Right lobe of liver (tissue), 6 donors: ENCODE data around the gene LYL1. TPM values are rescaled to one million over a fixed set of nuclear protein-coding genes. Genes with fewer than 3 reads are reported as not detected.

ENCODE experiments used
- ATAC-seq, 4 donors: fragments of 200-7000 bp; cut with Tn5 transposase; one replicate each; pipeline ENCODE4 v1.9.1; 2020; ENCODE audit warnings: mild to moderate bottlenecking in 4 of 4, moderate library complexity in 4 of 4
- DNase-seq, 3 donors: peaks; one replicate each; pipeline ENCODE4 v3.0.0-alpha.2; 2020
- H3K27ac ChIP-seq, 3 donors: fragments of 200-600 bp; one replicate each; pipeline ENCODE4 v1.8.0; 2022
- H3K27me3 ChIP-seq, 2 donors: fragments of 200-600 bp; one replicate each; pipeline ENCODE4 v1.8.0; 2022
- H3K36me3 ChIP-seq, 4 donors: fragments of 200-600 bp; sonication (generic) in 1 of 4; one replicate each; pipeline versions ENCODE4 v1.5.1 to v1.8.0; 2017 to 2022; ENCODE audit warnings: control low read depth in 1 of 4
- H3K4me1 ChIP-seq, 4 donors: fragments of 200-600 bp; sonication (generic) in 1 of 4; one replicate each; pipeline versions ENCODE4 v1.5.1 to v1.8.0; 2017 to 2022; ENCODE audit warnings: control low read depth in 1 of 4
- H3K4me3 ChIP-seq, 3 donors: fragments of 200-600 bp; one replicate each; pipeline ENCODE4 v1.8.0; 2022
- H3K9me3 ChIP-seq, 4 donors: fragments of 200-600 bp; sonication (generic) in 1 of 4; one replicate each; pipeline versions ENCODE4 v1.5.1 to v1.8.0; 2017 to 2022; ENCODE audit warnings: control low read depth in 1 of 4
- POLR2A ChIP-seq: fragments of 450-650 bp; IDR thresholded peaks from one replicate; pipeline ENCODE4 v1.6.1; 2017; ENCODE audit warnings: antibody characterized with exemption, mild to moderate bottlenecking
- WGBS: methylation state at CpG from one replicate; pipeline ENCODE4 v1.1.6; 2018; ENCODE audit warnings: low coverage, low lambda C conversion rate; ENCODE audit not compliant: insufficient coverage; ENCODE audit errors: missing lambda C conversion rate; 5-methylcytosine and 5-hydroxymethylcytosine counted together
- intact Hi-C, 2 donors: fragments of 100-400 bp; cut with DNase I; formaldehyde crosslinking; loops; one replicate each; pipeline versions ENCODE4 v1.11.2 to v1.14.1; 2022
- total RNA-seq, 6 experiments: library from RNA; depleted of rRNA in 2 of 6; stranded (reverse); fragments of >200 nt in 2 of 6; fragmentation: NEBNext Ultra II Directional in 3 of 6; extraction: Animal tissue kit (Norgen Biotek cat#: 25700) in 3 of 6; gene quantifications; one replicate each; pipeline versions ENCODE4 v1.1.0 to v1.2.4, GENCODE V29; 2016 to 2023
- TF ChIP-seq, protein P1 (sequence below), 4 donors: fragments of 200-600 bp in 3 of 4; fragments of 450-650 bp in 1 of 4; IDR thresholded peaks; one replicate each; pipeline versions ENCODE4 v1.5.1 to v1.8.0; 2016 to 2022; ENCODE audit warnings: antibody characterized with exemption in 4 of 4, mild to moderate bottlenecking in 2 of 4
- donor health status: DM: no; HTN: yes; CAD: no.
- donor health status: DM: no; HTN: no; CAD: no.
- donor health status: DM: no; HTN: no; CAD: no.
- donor health status: DM: no; HTN: yes; CAD: no.
- donor health status: DM: no; HTN: yes; CAD: no.

LYL1 gene
- total RNA-seq, 6 experiments from 2014 or later: 1.1 to 3.7 (median 2.3) TPM

DNA sequence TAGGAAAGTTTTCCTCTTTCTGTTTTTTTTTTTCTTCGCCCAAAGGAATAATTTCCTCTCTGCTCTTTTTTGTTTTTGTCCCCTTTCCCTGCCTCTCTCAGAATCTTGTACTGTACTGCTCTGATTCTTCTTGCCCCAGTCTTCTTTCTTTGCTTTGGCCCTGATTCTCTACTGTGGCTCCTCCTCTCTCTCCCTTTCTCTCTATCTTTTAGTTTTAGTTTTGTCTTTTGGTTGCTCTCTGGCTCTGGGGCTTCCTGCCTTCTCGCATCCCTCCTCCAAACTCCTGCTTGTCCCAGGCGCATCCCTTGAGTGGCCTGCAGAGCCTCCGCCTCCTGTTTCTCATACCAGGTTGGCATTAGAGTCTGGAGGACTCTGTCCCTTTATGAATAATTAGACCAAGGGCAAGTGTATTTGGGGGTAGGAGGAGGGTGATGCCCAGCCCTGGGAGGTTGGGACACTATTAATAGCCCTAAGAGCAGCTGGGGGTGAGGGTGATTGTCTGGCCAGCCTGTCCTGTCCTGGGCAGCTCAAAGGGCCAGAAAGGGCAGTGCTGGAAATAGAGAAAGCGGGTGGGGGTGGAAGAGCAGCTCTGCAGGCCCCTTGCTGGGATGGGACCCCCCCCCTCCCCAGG lies 39.1 kb downstream of the LYL1 start:
- H3K27ac ChIP-seq: no peak overlapping the region

DNA sequence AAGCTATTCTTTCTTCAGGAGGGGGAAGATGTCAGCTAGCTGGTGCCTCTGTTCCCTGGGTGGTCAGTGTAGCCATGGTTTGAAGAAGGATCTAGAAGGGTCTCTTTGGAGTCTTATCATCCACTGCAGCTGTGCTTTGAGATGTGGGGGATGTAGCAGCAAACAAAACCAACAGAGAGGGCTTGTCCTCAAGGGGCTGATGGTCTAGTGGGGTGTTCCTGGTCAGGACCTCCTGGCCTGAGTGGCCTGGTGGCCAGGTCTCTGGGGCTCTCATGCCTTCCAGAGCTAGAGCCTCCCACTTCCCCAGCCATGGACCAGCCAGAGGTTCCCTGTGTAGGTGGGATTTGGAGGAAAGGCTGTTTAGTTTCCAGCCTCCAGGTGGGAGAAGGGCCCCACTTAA lies 40.3 kb downstream of the LYL1 start:
- Histone ChIP-seq H3K36me3 (no peaks in the 10 kb centered on the region), H3K4me3 (no peak overlapping the region), H3K27ac (no peak overlapping the region), H3K27me3 (no peaks in the 10 kb centered on the region), H3K4me1 (peaks cover 0 to 16% (median 2%) of the 10 kb centered on the region in 4 donors), H3K9me3 (no peaks in the 10 kb centered on the region)
- DNase-seq (no peak), ATAC-seq (no peak)
- intact Hi-C loops: no loop called here
- TF ChIP-seq, protein P1, sequence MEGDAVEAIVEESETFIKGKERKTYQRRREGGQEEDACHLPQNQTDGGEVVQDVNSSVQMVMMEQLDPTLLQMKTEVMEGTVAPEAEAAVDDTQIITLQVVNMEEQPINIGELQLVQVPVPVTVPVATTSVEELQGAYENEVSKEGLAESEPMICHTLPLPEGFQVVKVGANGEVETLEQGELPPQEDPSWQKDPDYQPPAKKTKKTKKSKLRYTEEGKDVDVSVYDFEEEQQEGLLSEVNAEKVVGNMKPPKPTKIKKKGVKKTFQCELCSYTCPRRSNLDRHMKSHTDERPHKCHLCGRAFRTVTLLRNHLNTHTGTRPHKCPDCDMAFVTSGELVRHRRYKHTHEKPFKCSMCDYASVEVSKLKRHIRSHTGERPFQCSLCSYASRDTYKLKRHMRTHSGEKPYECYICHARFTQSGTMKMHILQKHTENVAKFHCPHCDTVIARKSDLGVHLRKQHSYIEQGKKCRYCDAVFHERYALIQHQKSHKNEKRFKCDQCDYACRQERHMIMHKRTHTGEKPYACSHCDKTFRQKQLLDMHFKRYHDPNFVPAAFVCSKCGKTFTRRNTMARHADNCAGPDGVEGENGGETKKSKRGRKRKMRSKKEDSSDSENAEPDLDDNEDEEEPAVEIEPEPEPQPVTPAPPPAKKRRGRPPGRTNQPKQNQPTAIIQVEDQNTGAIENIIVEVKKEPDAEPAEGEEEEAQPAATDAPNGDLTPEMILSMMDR (IDR thresholded peaks at IDR 0.05): no peak
- TF ChIP-seq POLR2A: no peak

More for the DNA sequence above, 39.1 kb downstream of the LYL1 start:
- Histone ChIP-seq H3K4me3 (no peak overlapping the region), H3K9me3 (no peaks in the 10 kb centered on the region), H3K4me1 (peaks cover 0 to 16% (median 0%) of the 10 kb centered on the region in 4 donors), H3K36me3 (no peaks in the 10 kb centered on the region), H3K27me3 (no peaks in the 10 kb centered on the region)
- 77% methylated on average over 5 of the region's 5 CpGs for WGBS
- intact Hi-C loops: no loop called here
- ATAC-seq: no peak
- no peak for DNase-seq
- TF ChIP-seq, protein P1 (IDR thresholded peaks at IDR 0.05): no peak
- TF ChIP-seq POLR2A: no peak

DNA sequence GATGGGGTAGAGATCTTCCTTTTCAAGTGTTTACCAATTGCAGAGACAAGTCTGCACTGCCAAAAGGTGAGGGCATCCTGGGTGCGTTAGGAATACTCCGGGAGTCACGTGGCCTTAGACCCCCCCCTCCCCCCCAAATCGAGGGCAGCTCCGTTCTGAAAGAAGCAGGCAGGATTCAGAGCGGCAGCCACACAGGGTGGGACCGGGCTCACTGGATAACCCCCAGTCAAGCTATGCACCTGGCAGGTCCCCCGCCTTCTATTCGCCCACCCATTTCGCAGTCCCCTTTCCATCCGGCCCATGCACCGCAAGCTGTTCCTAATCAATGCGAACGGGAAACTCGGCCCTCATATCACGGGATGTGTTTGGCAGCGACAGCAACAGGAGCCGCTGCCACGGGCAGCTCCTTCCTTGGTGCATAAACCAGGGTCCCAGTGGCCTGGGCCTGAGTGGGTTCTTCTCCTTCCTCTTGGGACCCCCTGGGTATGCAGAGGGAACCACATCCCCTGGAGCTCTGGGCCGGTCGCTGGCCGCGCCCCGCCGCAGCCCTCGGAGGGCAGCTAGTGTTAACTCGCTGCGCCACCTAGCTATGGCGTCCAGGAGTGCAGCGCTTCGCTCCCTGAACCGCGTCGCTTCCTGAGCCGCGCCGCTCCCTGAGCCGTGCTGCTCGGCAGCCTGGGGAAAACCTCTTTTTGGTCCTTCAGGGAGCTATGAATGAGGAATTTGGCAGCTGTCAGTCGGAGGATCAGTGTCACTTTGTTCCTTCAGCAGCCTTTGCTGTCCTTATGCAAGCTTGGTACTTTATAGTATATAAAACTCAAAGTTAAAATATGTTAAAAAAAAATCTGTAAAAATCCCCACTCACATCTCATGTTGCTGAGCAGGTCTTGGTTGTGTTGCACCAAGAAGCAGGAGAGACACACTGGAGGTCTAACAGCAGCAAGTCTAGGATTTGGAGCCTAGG lies 41.4 kb downstream of the LYL1 start:
- peak; percentile 92 to 99 (median 96) for ATAC-seq
- peak overlapping the region in 1 of 3 donors; percentile 34 for H3K27ac ChIP-seq
- WGBS: 2% methylated on average over 19 of the region's 40 CpGs
- H3K4me1 ChIP-seq: peaks cover 0 to 22% (median 6%) of the 10 kb centered on the region in 4 donors
- H3K4me3 ChIP-seq: peak overlapping the region; percentile 44 to 49 (median 45)
- H3K36me3 ChIP-seq: no peaks in the 10 kb centered on the region
- intact Hi-C loops: no loop called here
- H3K27me3 ChIP-seq: no peaks in the 10 kb centered on the region
- no peaks in the 10 kb centered on the region for H3K9me3 ChIP-seq
- DNase-seq: peak; percentile 79 to 85 (median 84)
- TF ChIP-seq, protein P1 (IDR thresholded peaks at IDR 0.05): peak; percentile 92 to 98 (median 94)
- TF ChIP-seq POLR2A: no peak

DNA sequence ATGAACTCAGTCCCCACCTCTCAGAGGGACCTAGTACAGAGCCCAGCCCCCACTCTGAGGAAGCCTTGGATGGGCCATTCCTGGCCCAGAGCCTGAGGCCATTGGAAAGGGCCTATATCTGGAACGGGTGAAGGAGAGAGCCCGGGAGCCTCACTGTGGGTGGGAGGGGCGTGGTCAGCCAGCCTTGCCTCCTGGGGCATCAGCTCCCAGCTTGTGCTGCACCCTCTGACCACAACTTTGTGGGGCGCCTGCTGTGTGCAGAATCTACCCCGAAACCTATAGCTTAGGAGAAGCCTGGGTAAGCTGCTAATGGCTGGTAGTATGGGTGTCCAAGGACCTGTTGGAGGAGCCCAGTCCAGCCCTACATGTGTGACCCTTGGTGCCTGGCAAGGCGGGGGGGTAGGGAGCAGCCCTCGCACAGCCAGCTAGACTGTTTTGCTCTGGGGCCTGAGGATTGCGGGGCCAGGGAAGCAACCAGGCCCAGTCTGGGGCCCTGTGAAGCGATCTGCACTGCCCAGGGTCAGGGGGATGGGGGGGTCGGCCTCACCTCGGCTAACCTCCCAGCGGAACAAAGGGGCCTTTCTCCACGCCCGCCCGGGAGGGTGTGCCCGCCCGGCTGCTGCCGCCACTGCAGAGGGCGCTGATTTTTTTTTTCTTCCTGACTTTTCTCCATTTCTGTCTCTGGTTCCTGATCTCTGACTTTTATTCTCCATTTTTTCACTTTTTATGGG lies 42.3 kb downstream of the LYL1 start:
- Histone ChIP-seq H3K27me3 (no peaks in the 10 kb centered on the region), H3K4me1 (peaks cover 0 to 22% (median 6%) of the 10 kb centered on the region in 4 donors), H3K9me3 (no peaks in the 10 kb centered on the region), H3K27ac (peak overlapping the region in 1 of 3 donors; percentile 34), H3K4me3 (peak overlapping the region in 2 of 3 donors; percentile 45 to 49), H3K36me3 (no peaks in the 10 kb centered on the region)
- TF ChIP-seq, protein P1 (IDR thresholded peaks at IDR 0.05): no peak
- no peak for TF ChIP-seq POLR2A
- no peak for DNase-seq
- intact Hi-C loops: no loop called here
- no peak for ATAC-seq
- WGBS: 10% methylated on average over 9 of the region's 19 CpGs
